HG03108 (cell line): ENCODE measurements around the gene TMPRSS15.

Experiments used
- ATAC-seq: cut with Tn5 transposase; IDR thresholded peaks from one replicate; pipeline ENCODE4 v1.9.1; 2021; ENCODE audit warnings: moderate library complexity; ENCODE audit not compliant: unreplicated experiment

TMPRSS15 gene

GRCh38 chr21:18350216-18350615, 53.4 kb downstream of the TMPRSS15 start:
- no peak for ATAC-seq

GRCh38 chr21:18349468-18349867, 54.1 kb downstream of the TMPRSS15 start:
- ATAC-seq = no peak

GRCh38 chr21:18340387-18340942, 63.1 kb downstream of the TMPRSS15 start:
- ATAC-seq = no peak

- no peak for ATAC-seq
Measured at GRCh38 chr21:18335651-18336236, 67.8 kb downstream of the TMPRSS15 start.

GRCh38 chr21:18334066-18334465, 69.5 kb downstream of the TMPRSS15 start:
- ATAC-seq = no peak

GRCh38 chr21:18318156-18318555, 85.4 kb downstream of the TMPRSS15 start:
- no peak for ATAC-seq

- ATAC-seq = no peak
Measured at GRCh38 chr21:18298228-18298627, 105.4 kb downstream of the TMPRSS15 start.

- no peak for ATAC-seq
Measured at GRCh38 chr21:18294100-18294499, 109.5 kb downstream of the TMPRSS15 start.

- ATAC-seq = no peak
Measured at GRCh38 chr21:18289876-18290275, 113.7 kb downstream of the TMPRSS15 start.

- ATAC-seq = no peak
Measured at GRCh38 chr21:18285379-18285778, 118.2 kb downstream of the TMPRSS15 start.

GRCh38 chr21:18275781-18276180, 127.8 kb downstream of the TMPRSS15 start:
- ATAC-seq = no peak

GRCh38 chr21:18274370-18274769, 129.2 kb downstream of the TMPRSS15 start:
- ATAC-seq = no peak

GRCh38 chr21:18273400-18273799, 130.2 kb downstream of the TMPRSS15 start:
- ATAC-seq = no peak

- ATAC-seq = no peak
Measured at GRCh38 chr21:18269856-18270255, 133.7 kb downstream of the TMPRSS15 start.

- no peak for ATAC-seq
Measured at GRCh38 chr21:18268906-18269305, 134.7 kb downstream of the TMPRSS15 start.

- no peak for ATAC-seq
Measured at GRCh38 chr21:18267496-18267895, 136.1 kb downstream of the TMPRSS15 start.

GRCh38 chr21:18265944-18266343, 137.6 kb downstream of the TMPRSS15 start:
- no peak for ATAC-seq

GRCh38 chr21:18253799-18254198, 149.8 kb downstream of the TMPRSS15 start:
- ATAC-seq = no peak

- ATAC-seq = no peak
Measured at GRCh38 chr21:18253221-18253620, 150.4 kb downstream of the TMPRSS15 start.

GRCh38 chr21:18252680-18253079, 150.9 kb downstream of the TMPRSS15 start:
- no peak for ATAC-seq

GRCh38 chr21:18252256-18252655, 151.3 kb downstream of the TMPRSS15 start:
- no peak for ATAC-seq

GRCh38 chr21:18251065-18251464, 152.5 kb downstream of the TMPRSS15 start:
- ATAC-seq = no peak

- no peak for ATAC-seq
Measured at GRCh38 chr21:18249672-18250071, 153.9 kb downstream of the TMPRSS15 start.
